GM23338 (cell line): ENCODE measurements around the gene IQCE. TPM values are rescaled to one million over a fixed set of nuclear protein-coding genes. Genes with fewer than 3 reads are reported as not detected.

Experiments
- ATAC-seq: fragments of 200-7000 bp; cut with Tn5 transposase; 3 replicates; pipeline ENCODE4 v1.9.1; 2020
- DNase-seq: peaks from one replicate; pipeline ENCODE4 v3.0.0-alpha.2; 2015; ENCODE audit warnings: low spot score
- H2AFZ ChIP-seq: fragments of 200-600 bp; sonication (generic); 2 replicates; pipeline ENCODE4 v1.8.0; 2016; ENCODE audit warnings: antibody characterized with exemption, mild to moderate bottlenecking, moderate library complexity
- H3F3A ChIP-seq: fragments of 200-600 bp; sonication (generic); replicated peaks from 2 replicates; pipeline ENCODE4 v1.8.0; 2017; ENCODE audit warnings: antibody characterized with exemption, mixed run types, low read depth
- H3K27ac ChIP-seq: fragments of 200-600 bp; sonication (generic); 2 replicates; pipeline ENCODE4 v1.6.1; 2016; ENCODE audit warnings: low read depth
- H3K27me3 ChIP-seq: fragments of 200-600 bp; sonication (generic); 2 replicates; pipeline ENCODE4 v1.8.0; 2016; ENCODE audit warnings: mild to moderate bottlenecking, mixed run types, moderate library complexity; ENCODE audit not compliant: insufficient read depth
- H3K36me3 ChIP-seq: fragments of 200-600 bp; sonication (generic); 2 replicates; pipeline ENCODE4 v1.8.0; 2016; ENCODE audit warnings: mild to moderate bottlenecking; ENCODE audit not compliant: insufficient read depth
- H3K4me1 ChIP-seq: fragments of 200-600 bp; sonication (generic); 2 replicates; pipeline ENCODE4 v1.8.0; 2016; ENCODE audit warnings: mild to moderate bottlenecking, moderate library complexity; ENCODE audit not compliant: insufficient read depth
- H3K4me2 ChIP-seq: fragments of 200-600 bp; sonication (generic); 2 replicates; pipeline ENCODE4 v1.7.1; 2017; ENCODE audit warnings: mixed run types
- H3K4me3 ChIP-seq: fragments of 200-600 bp; sonication (generic); 2 replicates; pipeline ENCODE4 v1.6.1; 2016; ENCODE audit warnings: mixed run types
- H3K79me2 ChIP-seq: fragments of 200-600 bp; sonication (generic); replicated peaks from 2 replicates; pipeline ENCODE4 v1.8.0; 2017; ENCODE audit warnings: mild to moderate bottlenecking; ENCODE audit not compliant: insufficient read depth
- H3K9me2 ChIP-seq: fragments of 200-600 bp; sonication (generic); 2 replicates; pipeline ENCODE4 v1.8.0; 2017; ENCODE audit not compliant: insufficient read depth
- H4K20me1 ChIP-seq: fragments of 200-600 bp; sonication (generic); replicated peaks from 2 replicates; pipeline ENCODE4 v1.8.0; 2017; ENCODE audit warnings: mild to moderate bottlenecking; ENCODE audit not compliant: insufficient read depth
- H3K27ac Mint-ChIP-seq: 2 replicates; pipeline ENCODE4 v1.8.0; 2020; ENCODE audit warnings: inconsistent platforms, mild to moderate bottlenecking, moderate library complexity, mixed read lengths
- H3K27me3 Mint-ChIP-seq: 3 replicates; pipeline ENCODE4 v1.8.0; 2022; ENCODE audit warnings: low read depth, mild to moderate bottlenecking, moderate library complexity, mixed read lengths, inconsistent platforms; ENCODE audit not compliant: insufficient read depth, poor library complexity
- H3K36me3 Mint-ChIP-seq: 3 replicates; pipeline ENCODE4 v1.8.0; 2021; ENCODE audit warnings: low read depth, mild to moderate bottlenecking, inconsistent platforms, moderate library complexity, mixed read lengths
- H3K4me1 Mint-ChIP-seq: 3 replicates; pipeline ENCODE4 v1.8.0; 2020; ENCODE audit warnings: mild to moderate bottlenecking, inconsistent platforms, mixed read lengths
- H3K4me3 Mint-ChIP-seq: 3 replicates; pipeline ENCODE4 v1.8.0; 2021; ENCODE audit warnings: moderate library complexity, mild to moderate bottlenecking, inconsistent platforms, mixed read lengths
- H3K9me3 Mint-ChIP-seq: 3 replicates; pipeline ENCODE4 v1.8.0; 2020; ENCODE audit warnings: moderate library complexity, mild to moderate bottlenecking, inconsistent platforms, mixed read lengths
- CREB1 ChIP-seq: fragments of 250-450 bp; sonication (Bioruptor Pico); IDR thresholded peaks from 2 replicates; pipeline ENCODE4 v1.5.0; 2020; ENCODE audit warnings: low read depth, mild to moderate bottlenecking, moderate library complexity
- EZH2 ChIP-seq: fragments of 200-600 bp; sonication (generic); IDR thresholded peaks from one replicate; pipeline ENCODE4 v1.8.0; 2017; ENCODE audit warnings: antibody characterized with exemption, mild to moderate bottlenecking, low read depth; ENCODE audit not compliant: unreplicated experiment
- EZH2phosphoT487 ChIP-seq: fragments of 200-600 bp; sonication (generic); IDR thresholded peaks from one replicate; pipeline ENCODE4 v1.8.1; 2018; ENCODE audit warnings: antibody characterized with exemption; ENCODE audit not compliant: unreplicated experiment
- JUNB ChIP-seq: IDR thresholded peaks from one replicate; pipeline ENCODE4 v1.6.1; 2016; ENCODE audit warnings: antibody characterized with exemption; ENCODE audit not compliant: unreplicated experiment
- NANOG ChIP-seq: IDR thresholded peaks from 2 replicates; pipeline ENCODE4 v1.6.1; 2016; ENCODE audit warnings: antibody characterized with exemption, borderline replicate concordance
- POLR2AphosphoS5 ChIP-seq: IDR thresholded peaks from 2 replicates; pipeline ENCODE4 v1.6.1; 2016; ENCODE audit warnings: antibody characterized with exemption, low read depth
- STAT1 ChIP-seq: IDR thresholded peaks from one replicate; pipeline ENCODE4 v1.6.1; 2016; ENCODE audit warnings: antibody characterized with exemption; ENCODE audit not compliant: unreplicated experiment
- ZNF114 ChIP-seq: fragments of 250-450 bp; sonication (Bioruptor Pico); IDR thresholded peaks from 2 replicates; pipeline ENCODE4 v1.5.0; 2020; ENCODE audit warnings: mild to moderate bottlenecking, moderate library complexity
- ZNF331 ChIP-seq: fragments of 250-450 bp; sonication (Bioruptor Pico); IDR thresholded peaks from 2 replicates; pipeline ENCODE4 v1.5.0; 2020; ENCODE audit warnings: low read depth, mild to moderate bottlenecking, moderate library complexity
- polyA plus RNA-seq: library from polyadenylated mRNA; unstranded; fragments of >200 nt; fragmentation: Nextera tagmentation; extraction: Ambion mirVana; gene quantifications from 2 replicates; pipeline ENCODE4 v1.2.1, GENCODE V29; 2016
- total RNA-seq: library from RNA; depleted of rRNA; stranded (reverse); fragments of >200 nt; shearing (Covaris generic); gene quantifications from 2 replicates; pipeline ENCODE4 v1.2.3, GENCODE V29; 2014
- TF ChIP-seq, protein P1 (sequence below), 2 experiments: fragments of 200-600 bp in 1 of 2; sonication (generic) in 1 of 2; conservative IDR thresholded peaks; 2 replicates each; pipeline versions ENCODE4 v1.5.1 to v1.6.1; 2016 to 2017; ENCODE audit warnings: antibody characterized with exemption in 2 of 2, low read depth in 2 of 2, mild to moderate bottlenecking in 2 of 2, moderate library complexity in 1 of 2
- TF ChIP-seq, protein P2 (sequence below): fragments of 250-450 bp; sonication (Bioruptor Pico); IDR thresholded peaks from 2 replicates; pipeline ENCODE4 v1.5.0; 2020; ENCODE audit warnings: mild to moderate bottlenecking, moderate library complexity
- TF ChIP-seq, protein P3 (sequence below): IDR thresholded peaks from 2 replicates; pipeline ENCODE4 v1.6.1; 2016; ENCODE audit warnings: antibody characterized with exemption
- TF ChIP-seq, protein P4 (sequence below): IDR thresholded peaks from one replicate; pipeline ENCODE4 v1.6.1; 2018; ENCODE audit warnings: antibody characterized with exemption; ENCODE audit not compliant: unreplicated experiment

IQCE gene
- total and polyA plus RNA-seq, 2 experiments from 2014 or later = 5.0 to 7.7 TPM

DNA sequence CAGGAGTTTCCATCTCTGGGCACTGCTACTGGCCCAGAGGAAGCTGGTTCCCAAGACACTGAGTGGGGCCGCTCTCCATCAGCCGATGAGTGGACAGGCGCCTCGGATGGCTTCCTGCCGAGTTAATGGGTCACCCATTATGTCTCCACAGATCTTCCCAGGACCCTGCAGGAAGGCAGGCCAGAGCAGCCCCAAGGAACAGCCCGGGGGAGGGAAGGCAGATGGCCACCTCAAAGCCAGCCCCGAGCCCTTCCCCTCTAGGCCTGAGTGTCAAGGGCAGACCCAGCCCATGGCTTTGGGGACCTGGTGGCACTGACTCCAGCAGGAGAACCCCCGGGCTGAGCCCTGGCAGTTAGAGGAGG lies 42.6 kb upstream of the IQCE start (continued):
- TF ChIP-seq POLR2AphosphoS5 (no peak), NANOG (no peak)
- TF ChIP-seq, protein P1, sequence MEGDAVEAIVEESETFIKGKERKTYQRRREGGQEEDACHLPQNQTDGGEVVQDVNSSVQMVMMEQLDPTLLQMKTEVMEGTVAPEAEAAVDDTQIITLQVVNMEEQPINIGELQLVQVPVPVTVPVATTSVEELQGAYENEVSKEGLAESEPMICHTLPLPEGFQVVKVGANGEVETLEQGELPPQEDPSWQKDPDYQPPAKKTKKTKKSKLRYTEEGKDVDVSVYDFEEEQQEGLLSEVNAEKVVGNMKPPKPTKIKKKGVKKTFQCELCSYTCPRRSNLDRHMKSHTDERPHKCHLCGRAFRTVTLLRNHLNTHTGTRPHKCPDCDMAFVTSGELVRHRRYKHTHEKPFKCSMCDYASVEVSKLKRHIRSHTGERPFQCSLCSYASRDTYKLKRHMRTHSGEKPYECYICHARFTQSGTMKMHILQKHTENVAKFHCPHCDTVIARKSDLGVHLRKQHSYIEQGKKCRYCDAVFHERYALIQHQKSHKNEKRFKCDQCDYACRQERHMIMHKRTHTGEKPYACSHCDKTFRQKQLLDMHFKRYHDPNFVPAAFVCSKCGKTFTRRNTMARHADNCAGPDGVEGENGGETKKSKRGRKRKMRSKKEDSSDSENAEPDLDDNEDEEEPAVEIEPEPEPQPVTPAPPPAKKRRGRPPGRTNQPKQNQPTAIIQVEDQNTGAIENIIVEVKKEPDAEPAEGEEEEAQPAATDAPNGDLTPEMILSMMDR (conservative IDR thresholded peaks at IDR 0.05; ENCODE audit: low read depth in 2 of 2) = no peak

DNA sequence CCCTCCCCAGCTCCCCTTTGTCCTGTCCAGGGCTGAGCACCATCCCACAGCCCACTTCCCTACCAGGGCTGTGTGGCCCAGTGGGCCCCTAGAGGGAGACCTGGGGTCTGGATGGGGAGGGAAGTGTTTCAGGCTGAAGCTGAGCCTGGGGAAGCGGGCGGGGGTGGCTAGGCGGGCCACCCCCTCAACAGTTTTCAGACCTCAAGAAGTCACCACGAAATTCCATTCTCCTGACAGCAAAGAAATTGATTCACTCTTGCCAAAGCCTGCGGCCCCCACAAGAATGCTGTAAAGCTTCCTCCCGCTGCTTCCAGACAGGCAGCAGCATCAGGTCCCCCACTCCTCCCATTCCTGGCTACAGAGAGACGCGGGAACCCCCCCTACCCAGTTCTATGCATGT lies 41.8 kb upstream of the IQCE start:
- Histone ChIP-seq H3K4me1 (peaks cover 31% of the 10 kb centered on the region), H3K79me2 (peaks cover 13% of the 10 kb centered on the region), H3K27ac (no peak overlapping the region), H3F3A (no peaks in the 10 kb centered on the region; the same call in 1 of the 2 replicates), H3K9me2 (peaks cover 9% of the 10 kb centered on the region; the same call in 1 of the 2 replicates), H3K27me3 (peaks cover 28% of the 10 kb centered on the region), H3K36me3 (no peaks in the 10 kb centered on the region), H3K4me2 (peak overlapping the region; percentile 88; the same call in 1 of the 2 replicates), H3K4me3 (no peak overlapping the region), H2AFZ (no peak overlapping the region), H4K20me1 (no peaks in the 10 kb centered on the region; the same call in 1 of the 2 replicates)
- Mint-ChIP-seq H3K27ac (no peak overlapping the region), H3K9me3 (no peaks in the 10 kb centered on the region), H3K4me1 (peaks cover 34% of the 10 kb centered on the region), H3K4me3 (no peak overlapping the region; the same call in 2 of the 3 replicates), H3K36me3 (no peaks in the 10 kb centered on the region), H3K27me3 (peaks cover 38% of the 10 kb centered on the region)
- DNase-seq (peak; percentile 49), ATAC-seq (no peak)
- TF ChIP-seq CREB1 (no peak), STAT1 (no peak), EZH2phosphoT487 (no peak), JUNB (no peak), ZNF331 (CRISPR knock-in tag) (no peak), POLR2AphosphoS5 (no peak), ZNF114 (CRISPR knock-in tag) (no peak), EZH2 (no peak), NANOG (no peak)
- TF ChIP-seq, protein P2, sequence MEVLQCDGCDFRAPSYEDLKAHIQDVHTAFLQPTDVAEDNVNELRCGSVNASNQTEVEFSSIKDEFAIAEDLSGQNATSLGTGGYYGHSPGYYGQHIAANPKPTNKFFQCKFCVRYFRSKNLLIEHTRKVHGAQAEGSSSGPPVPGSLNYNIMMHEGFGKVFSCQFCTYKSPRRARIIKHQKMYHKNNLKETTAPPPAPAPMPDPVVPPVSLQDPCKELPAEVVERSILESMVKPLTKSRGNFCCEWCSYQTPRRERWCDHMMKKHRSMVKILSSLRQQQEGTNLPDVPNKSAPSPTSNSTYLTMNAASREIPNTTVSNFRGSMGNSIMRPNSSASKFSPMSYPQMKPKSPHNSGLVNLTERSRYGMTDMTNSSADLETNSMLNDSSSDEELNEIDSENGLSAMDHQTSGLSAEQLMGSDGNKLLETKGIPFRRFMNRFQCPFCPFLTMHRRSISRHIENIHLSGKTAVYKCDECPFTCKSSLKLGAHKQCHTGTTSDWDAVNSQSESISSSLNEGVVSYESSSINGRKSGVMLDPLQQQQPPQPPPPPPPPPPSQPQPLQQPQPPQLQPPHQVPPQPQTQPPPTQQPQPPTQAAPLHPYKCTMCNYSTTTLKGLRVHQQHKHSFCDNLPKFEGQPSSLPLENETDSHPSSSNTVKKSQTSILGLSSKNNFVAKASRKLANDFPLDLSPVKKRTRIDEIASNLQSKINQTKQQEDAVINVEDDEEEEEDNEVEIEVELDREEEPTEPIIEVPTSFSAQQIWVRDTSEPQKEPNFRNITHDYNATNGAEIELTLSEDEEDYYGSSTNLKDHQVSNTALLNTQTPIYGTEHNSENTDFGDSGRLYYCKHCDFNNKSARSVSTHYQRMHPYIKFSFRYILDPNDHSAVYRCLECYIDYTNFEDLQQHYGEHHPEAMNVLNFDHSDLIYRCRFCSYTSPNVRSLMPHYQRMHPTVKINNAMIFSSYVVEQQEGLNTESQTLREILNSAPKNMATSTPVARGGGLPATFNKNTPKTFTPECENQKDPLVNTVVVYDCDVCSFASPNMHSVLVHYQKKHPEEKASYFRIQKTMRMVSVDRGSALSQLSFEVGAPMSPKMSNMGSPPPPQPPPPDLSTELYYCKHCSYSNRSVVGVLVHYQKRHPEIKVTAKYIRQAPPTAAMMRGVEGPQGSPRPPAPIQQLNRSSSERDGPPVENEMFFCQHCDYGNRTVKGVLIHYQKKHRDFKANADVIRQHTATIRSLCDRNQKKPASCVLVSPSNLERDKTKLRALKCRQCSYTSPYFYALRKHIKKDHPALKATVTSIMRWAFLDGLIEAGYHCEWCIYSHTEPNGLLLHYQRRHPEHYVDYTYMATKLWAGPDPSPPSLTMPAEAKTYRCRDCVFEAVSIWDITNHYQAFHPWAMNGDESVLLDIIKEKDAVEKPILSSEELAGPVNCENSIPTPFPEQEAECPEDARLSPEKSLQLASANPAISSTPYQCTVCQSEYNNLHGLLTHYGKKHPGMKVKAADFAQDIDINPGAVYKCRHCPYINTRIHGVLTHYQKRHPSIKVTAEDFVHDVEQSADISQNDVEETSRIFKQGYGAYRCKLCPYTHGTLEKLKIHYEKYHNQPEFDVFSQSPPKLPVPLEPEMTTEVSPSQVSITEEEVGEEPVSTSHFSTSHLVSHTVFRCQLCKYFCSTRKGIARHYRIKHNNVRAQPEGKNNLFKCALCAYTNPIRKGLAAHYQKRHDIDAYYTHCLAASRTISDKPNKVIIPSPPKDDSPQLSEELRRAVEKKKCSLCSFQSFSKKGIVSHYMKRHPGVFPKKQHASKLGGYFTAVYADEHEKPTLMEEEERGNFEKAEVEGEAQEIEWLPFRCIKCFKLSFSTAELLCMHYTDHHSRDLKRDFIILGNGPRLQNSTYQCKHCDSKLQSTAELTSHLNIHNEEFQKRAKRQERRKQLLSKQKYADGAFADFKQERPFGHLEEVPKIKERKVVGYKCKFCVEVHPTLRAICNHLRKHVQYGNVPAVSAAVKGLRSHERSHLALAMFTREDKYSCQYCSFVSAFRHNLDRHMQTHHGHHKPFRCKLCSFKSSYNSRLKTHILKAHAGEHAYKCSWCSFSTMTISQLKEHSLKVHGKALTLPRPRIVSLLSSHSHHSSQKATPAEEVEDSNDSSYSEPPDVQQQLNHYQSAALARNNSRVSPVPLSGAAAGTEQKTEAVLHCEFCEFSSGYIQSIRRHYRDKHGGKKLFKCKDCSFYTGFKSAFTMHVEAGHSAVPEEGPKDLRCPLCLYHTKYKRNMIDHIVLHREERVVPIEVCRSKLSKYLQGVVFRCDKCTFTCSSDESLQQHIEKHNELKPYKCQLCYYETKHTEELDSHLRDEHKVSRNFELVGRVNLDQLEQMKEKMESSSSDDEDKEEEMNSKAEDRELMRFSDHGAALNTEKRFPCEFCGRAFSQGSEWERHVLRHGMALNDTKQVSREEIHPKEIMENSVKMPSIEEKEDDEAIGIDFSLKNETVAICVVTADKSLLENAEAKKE = no peak
- TF ChIP-seq, protein P3, sequence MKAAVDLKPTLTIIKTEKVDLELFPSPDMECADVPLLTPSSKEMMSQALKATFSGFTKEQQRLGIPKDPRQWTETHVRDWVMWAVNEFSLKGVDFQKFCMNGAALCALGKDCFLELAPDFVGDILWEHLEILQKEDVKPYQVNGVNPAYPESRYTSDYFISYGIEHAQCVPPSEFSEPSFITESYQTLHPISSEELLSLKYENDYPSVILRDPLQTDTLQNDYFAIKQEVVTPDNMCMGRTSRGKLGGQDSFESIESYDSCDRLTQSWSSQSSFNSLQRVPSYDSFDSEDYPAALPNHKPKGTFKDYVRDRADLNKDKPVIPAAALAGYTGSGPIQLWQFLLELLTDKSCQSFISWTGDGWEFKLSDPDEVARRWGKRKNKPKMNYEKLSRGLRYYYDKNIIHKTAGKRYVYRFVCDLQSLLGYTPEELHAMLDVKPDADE = no peak
- TF ChIP-seq, protein P4, sequence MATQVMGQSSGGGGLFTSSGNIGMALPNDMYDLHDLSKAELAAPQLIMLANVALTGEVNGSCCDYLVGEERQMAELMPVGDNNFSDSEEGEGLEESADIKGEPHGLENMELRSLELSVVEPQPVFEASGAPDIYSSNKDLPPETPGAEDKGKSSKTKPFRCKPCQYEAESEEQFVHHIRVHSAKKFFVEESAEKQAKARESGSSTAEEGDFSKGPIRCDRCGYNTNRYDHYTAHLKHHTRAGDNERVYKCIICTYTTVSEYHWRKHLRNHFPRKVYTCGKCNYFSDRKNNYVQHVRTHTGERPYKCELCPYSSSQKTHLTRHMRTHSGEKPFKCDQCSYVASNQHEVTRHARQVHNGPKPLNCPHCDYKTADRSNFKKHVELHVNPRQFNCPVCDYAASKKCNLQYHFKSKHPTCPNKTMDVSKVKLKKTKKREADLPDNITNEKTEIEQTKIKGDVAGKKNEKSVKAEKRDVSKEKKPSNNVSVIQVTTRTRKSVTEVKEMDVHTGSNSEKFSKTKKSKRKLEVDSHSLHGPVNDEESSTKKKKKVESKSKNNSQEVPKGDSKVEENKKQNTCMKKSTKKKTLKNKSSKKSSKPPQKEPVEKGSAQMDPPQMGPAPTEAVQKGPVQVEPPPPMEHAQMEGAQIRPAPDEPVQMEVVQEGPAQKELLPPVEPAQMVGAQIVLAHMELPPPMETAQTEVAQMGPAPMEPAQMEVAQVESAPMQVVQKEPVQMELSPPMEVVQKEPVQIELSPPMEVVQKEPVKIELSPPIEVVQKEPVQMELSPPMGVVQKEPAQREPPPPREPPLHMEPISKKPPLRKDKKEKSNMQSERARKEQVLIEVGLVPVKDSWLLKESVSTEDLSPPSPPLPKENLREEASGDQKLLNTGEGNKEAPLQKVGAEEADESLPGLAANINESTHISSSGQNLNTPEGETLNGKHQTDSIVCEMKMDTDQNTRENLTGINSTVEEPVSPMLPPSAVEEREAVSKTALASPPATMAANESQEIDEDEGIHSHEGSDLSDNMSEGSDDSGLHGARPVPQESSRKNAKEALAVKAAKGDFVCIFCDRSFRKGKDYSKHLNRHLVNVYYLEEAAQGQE = no peak
